Thoracic aorta endothelial cell (primary cell): Measurements from ENCODE around the gene RAD23B. TPM values are rescaled to one million over a fixed set of nuclear protein-coding genes. Genes with fewer than 3 reads are reported as not detected.

Experiments used
- total RNA-seq: library from RNA; depleted of rRNA; stranded (reverse); fragments of >200 nt; gene quantifications from 2 replicates; pipeline ENCODE4 v1.2.3, GENCODE V29; 2012

Gene RAD23B
- total RNA-seq = 132 and 154 TPM in 2 replicates

DNA sequence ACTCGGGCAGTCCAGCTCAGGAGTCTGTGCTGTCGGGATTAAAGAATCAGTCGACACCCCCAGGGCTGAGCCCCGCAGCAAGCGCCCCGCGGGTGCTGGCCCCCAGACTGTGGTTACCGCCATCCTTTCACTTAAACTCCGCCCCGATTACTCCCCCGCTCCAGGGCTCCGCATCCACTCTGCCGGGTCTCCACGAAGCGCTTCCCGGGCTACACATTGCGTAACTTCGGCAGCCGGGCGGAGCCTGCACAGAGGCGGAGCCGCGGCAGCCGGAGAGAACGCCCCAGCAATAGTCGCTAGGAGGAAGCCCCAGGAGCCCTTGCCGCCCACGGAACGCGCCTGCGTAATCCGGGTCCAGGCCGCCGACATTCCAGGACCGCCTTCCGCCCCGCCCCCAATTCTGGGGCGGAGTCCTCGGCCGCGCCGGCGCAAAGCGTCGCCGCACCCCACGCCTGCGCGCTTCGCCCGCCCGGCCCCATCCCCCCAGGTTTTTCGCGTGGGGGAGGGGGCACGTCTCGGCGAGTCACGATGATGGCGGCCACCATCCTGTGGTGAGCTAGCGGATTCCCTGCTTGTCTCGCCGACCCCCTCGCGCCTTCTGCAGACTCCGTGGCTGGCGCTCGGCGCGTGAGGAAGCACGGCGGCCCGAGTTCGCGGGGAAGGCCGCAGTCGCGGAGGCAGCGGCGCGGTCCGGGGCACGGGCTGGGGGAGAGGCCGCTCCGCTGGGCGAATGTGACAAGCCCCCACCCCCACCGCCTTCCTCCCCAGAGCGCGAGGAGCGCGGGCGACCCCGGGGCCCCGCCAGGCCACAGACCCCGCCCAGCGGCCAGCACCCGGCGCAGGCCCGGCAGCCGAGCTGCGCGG is at the start of gene RAD23B:
Gene RAD23B, plus strand, starts transcription at position 521 of the 864 bp plus-strand sequence. CDS start 351 bp downstream, outside the sequence.

Other genes with a start within 250 kb of the RAD23B start
- gene KLF4, start 206.5 kb downstream of the RAD23B start, total RNA-seq = 0.80 and 1.8 TPM in 2 replicates